SW480 (cell line): ENCODE results near the gene LAMP5.

Experiments used
- DNase-seq: peaks from one replicate; pipeline ENCODE4 v3.0.0-alpha.2; 2016; ENCODE audit warnings: low spot score

Gene LAMP5

GRCh38 chr20:9535449-9535848 is 21.1 kb downstream of the LAMP5 start:
- DNase-seq: no peak

GRCh38 chr20:9543214-9543613 is 28.8 kb downstream of the LAMP5 start:
- no peak for DNase-seq

GRCh38 chr20:9550283-9550682 is 35.9 kb downstream of the LAMP5 start:
- no peak for DNase-seq

GRCh38 chr20:9550871-9551270 is 36.5 kb downstream of the LAMP5 start:
- no peak for DNase-seq

- DNase-seq: no peak
Measured at GRCh38 chr20:9551808-9552550, 37.6 kb downstream of the LAMP5 start.

GRCh38 chr20:9555781-9556180 is 41.4 kb downstream of the LAMP5 start:
- no peak for DNase-seq

- no peak for DNase-seq
Measured at GRCh38 chr20:9557411-9557810, 43.0 kb downstream of the LAMP5 start.

GRCh38 chr20:9565910-9566550 is 51.6 kb downstream of the LAMP5 start:
- no peak for DNase-seq

- DNase-seq: no peak
Measured at GRCh38 chr20:9566977-9567376, 52.6 kb downstream of the LAMP5 start.

GRCh38 chr20:9570612-9571011 is 56.2 kb downstream of the LAMP5 start:
- DNase-seq: no peak

GRCh38 chr20:9571783-9572182 is 57.4 kb downstream of the LAMP5 start:
- no peak for DNase-seq

GRCh38 chr20:9572670-9573069 is 58.3 kb downstream of the LAMP5 start:
- no peak for DNase-seq

GRCh38 chr20:9573335-9574151 is 59.2 kb downstream of the LAMP5 start:
- DNase-seq: no peak

GRCh38 chr20:9574181-9574580 is 59.8 kb downstream of the LAMP5 start:
- no peak for DNase-seq

GRCh38 chr20:9574776-9575175 is 60.4 kb downstream of the LAMP5 start:
- DNase-seq: no peak

- DNase-seq: no peak
Measured at GRCh38 chr20:9575836-9576235, 61.4 kb downstream of the LAMP5 start.

- no peak for DNase-seq
Measured at GRCh38 chr20:9576695-9577094, 62.3 kb downstream of the LAMP5 start.

GRCh38 chr20:9577397-9577796 is 63.0 kb downstream of the LAMP5 start:
- no peak for DNase-seq

- DNase-seq: no peak
Measured at GRCh38 chr20:9578594-9578993, 64.2 kb downstream of the LAMP5 start.
